SK-N-MC (cell line): ENCODE measurements around the gene CXCR1.

Source experiments
- EZH2 ChIP-seq: fragments of 200-600 bp; sonication (generic); IDR thresholded peaks from one replicate; pipeline ENCODE4 v1.6.1; 2017; ENCODE audit warnings: antibody characterized with exemption
- POLR2AphosphoS5 ChIP-seq: IDR thresholded peaks from 2 replicates; pipeline ENCODE4 v1.6.1; 2012; ENCODE audit warnings: mild to moderate bottlenecking, low read depth, low read length, borderline replicate concordance

- TF ChIP-seq POLR2AphosphoS5 = no peak
- no peak for TF ChIP-seq EZH2
Measured at GRCh38 chr2:218188528-218188927, 21.8 kb upstream of the CXCR1 start.
